Stimulated activated naive CD8-positive, alpha-beta T cell treated with anti-CD3 and anti-CD28 coated beads, Interleukin-15, amount 100 ng/mL, for 72 hours (primary cell): ENCODE results near the gene BMP8A.

Experiments used
- ATAC-seq: fragments of 150-1000 bp; cut with Tn5 transposase; 2 replicates; pipeline ENCODE4 v1.10.0; 2021; ENCODE audit warnings: mild to moderate bottlenecking, moderate library complexity
- DNase-seq, 2 donors: peaks; one replicate each; pipeline ENCODE4 v3.0.0; 2021 to 2022
- H3K27ac Mint-ChIP-seq, 2 donors: one replicate each; pipeline ENCODE4 v1.8.0; 2022; ENCODE audit warnings: mild to moderate bottlenecking in 2 of 2, mixed read lengths in 2 of 2, moderate library complexity in 2 of 2
- H3K27me3 Mint-ChIP-seq: one replicate; pipeline ENCODE4 v1.8.0; 2022; ENCODE audit warnings: mixed read lengths
- H3K4me1 Mint-ChIP-seq: one replicate; pipeline ENCODE4 v1.8.0; 2022; ENCODE audit warnings: mild to moderate bottlenecking, mixed read lengths
- H3K4me3 Mint-ChIP-seq, 2 donors: one replicate each; pipeline ENCODE4 v1.8.0; 2022; ENCODE audit warnings: mild to moderate bottlenecking in 2 of 2, mixed read lengths in 2 of 2, moderate library complexity in 1 of 2
- H3K9me3 Mint-ChIP-seq, 2 donors: one replicate each; pipeline ENCODE4 v1.8.0; 2022; ENCODE audit warnings: mixed read lengths in 2 of 2

The BMP8A gene

GRCh38 chr1:39562886-39563285 is 71.5 kb downstream of the BMP8A start:
- peak overlapping the region; percentile 10 to 23 for H3K27ac Mint-ChIP-seq
- peaks cover 19% of the 10 kb centered on the region for H3K4me1 Mint-ChIP-seq
- no peak overlapping the region for H3K4me3 Mint-ChIP-seq
- H3K27me3 Mint-ChIP-seq = no peaks in the 10 kb centered on the region
- ATAC-seq (no peak), DNase-seq (no peak)
- no peaks in the 10 kb centered on the region for H3K9me3 Mint-ChIP-seq

GRCh38 chr1:39563669-39564068 is 72.2 kb downstream of the BMP8A start:
- H3K27me3 Mint-ChIP-seq = no peaks in the 10 kb centered on the region
- DNase-seq (no peak), ATAC-seq (no peak)
- H3K4me1 Mint-ChIP-seq = peaks cover 17% of the 10 kb centered on the region
- no peaks in the 10 kb centered on the region for H3K9me3 Mint-ChIP-seq
- H3K4me3 Mint-ChIP-seq = no peak overlapping the region
- H3K27ac Mint-ChIP-seq = no peak overlapping the region

GRCh38 chr1:39564340-39564739 is 72.9 kb downstream of the BMP8A start:
- Mint-ChIP-seq H3K4me1 (peaks cover 16% of the 10 kb centered on the region), H3K27me3 (no peaks in the 10 kb centered on the region), H3K4me3 (no peak overlapping the region), H3K27ac (peak overlapping the region in 1 of 2 donors; percentile 83), H3K9me3 (no peaks in the 10 kb centered on the region)
- DNase-seq (no peak), ATAC-seq (no peak)

GRCh38 chr1:39564941-39565340 is 73.5 kb downstream of the BMP8A start:
- no peak overlapping the region for H3K27ac Mint-ChIP-seq
- H3K4me1 Mint-ChIP-seq = peaks cover 16% of the 10 kb centered on the region
- H3K4me3 Mint-ChIP-seq = no peak overlapping the region
- no peak for ATAC-seq
- no peaks in the 10 kb centered on the region for H3K27me3 Mint-ChIP-seq
- no peaks in the 10 kb centered on the region for H3K9me3 Mint-ChIP-seq
- DNase-seq = no peak

- H3K9me3 Mint-ChIP-seq = no peaks in the 10 kb centered on the region
- H3K4me1 Mint-ChIP-seq = peaks cover 26% of the 10 kb centered on the region
- no peaks in the 10 kb centered on the region for H3K27me3 Mint-ChIP-seq
- no peak for ATAC-seq
- no peak for DNase-seq
- H3K4me3 Mint-ChIP-seq = no peak overlapping the region
- H3K27ac Mint-ChIP-seq = peak overlapping the region; percentile 23 to 63
These were observed 75.2 kb downstream of the BMP8A start for GRCh38 chr1:39566441-39567137.

- Mint-ChIP-seq H3K27me3 (no peaks in the 10 kb centered on the region), H3K4me1 (peaks cover 33% of the 10 kb centered on the region), H3K27ac (no peak overlapping the region), H3K9me3 (no peaks in the 10 kb centered on the region), H3K4me3 (no peak overlapping the region)
- ATAC-seq (no peak), DNase-seq (no peak)
These were observed 75.9 kb downstream of the BMP8A start for GRCh38 chr1:39567302-39567701.

GRCh38 chr1:39568208-39568607 is 76.8 kb downstream of the BMP8A start:
- Mint-ChIP-seq H3K4me3 (no peak overlapping the region), H3K27ac (peak overlapping the region in 1 of 2 donors; percentile 27), H3K4me1 (peaks cover 38% of the 10 kb centered on the region), H3K27me3 (no peaks in the 10 kb centered on the region), H3K9me3 (no peaks in the 10 kb centered on the region)
- ATAC-seq (no peak), DNase-seq (no peak)

- ATAC-seq (no peak), DNase-seq (no peak)
- peaks cover 46% of the 10 kb centered on the region for H3K4me1 Mint-ChIP-seq
- no peak overlapping the region for H3K27ac Mint-ChIP-seq
- H3K9me3 Mint-ChIP-seq = no peaks in the 10 kb centered on the region
- no peaks in the 10 kb centered on the region for H3K27me3 Mint-ChIP-seq
- no peak overlapping the region for H3K4me3 Mint-ChIP-seq
These were observed 77.6 kb downstream of the BMP8A start for GRCh38 chr1:39569034-39569433.

- Mint-ChIP-seq H3K27me3 (no peaks in the 10 kb centered on the region), H3K4me1 (peaks cover 60% of the 10 kb centered on the region), H3K4me3 (no peak overlapping the region), H3K9me3 (no peaks in the 10 kb centered on the region), H3K27ac (peak overlapping the region in 1 of 2 donors; percentile 66)
- DNase-seq = no peak
- no peak for ATAC-seq
These were observed 79.2 kb downstream of the BMP8A start for GRCh38 chr1:39570477-39571177.

- ATAC-seq (no peak), DNase-seq (no peak)
- Mint-ChIP-seq H3K9me3 (no peaks in the 10 kb centered on the region), H3K4me3 (no peak overlapping the region), H3K27ac (no peak overlapping the region), H3K4me1 (peaks cover 60% of the 10 kb centered on the region), H3K27me3 (no peaks in the 10 kb centered on the region)
These were observed 79.7 kb downstream of the BMP8A start for GRCh38 chr1:39571178-39571483.

GRCh38 chr1:39572379-39573096 is 81.1 kb downstream of the BMP8A start:
- Mint-ChIP-seq H3K4me1 (peaks cover 60% of the 10 kb centered on the region), H3K27ac (peak overlapping the region in 1 of 2 donors; percentile 2), H3K9me3 (no peaks in the 10 kb centered on the region), H3K27me3 (no peaks in the 10 kb centered on the region), H3K4me3 (peak overlapping the region in 1 of 2 donors; percentile 97)
- DNase-seq (no peak), ATAC-seq (no peak)

- no peaks in the 10 kb centered on the region for H3K9me3 Mint-ChIP-seq
- H3K27ac Mint-ChIP-seq = no peak overlapping the region
- H3K4me3 Mint-ChIP-seq = peak overlapping the region; percentile 90 to 97
- DNase-seq (no peak), ATAC-seq (no peak)
- no peaks in the 10 kb centered on the region for H3K27me3 Mint-ChIP-seq
- H3K4me1 Mint-ChIP-seq = peaks cover 60% of the 10 kb centered on the region
These were observed 81.6 kb downstream of the BMP8A start for GRCh38 chr1:39573097-39573465.

GRCh38 chr1:39573736-39574624 is 82.5 kb downstream of the BMP8A start:
- Mint-ChIP-seq H3K4me3 (peak overlapping the region; percentile 90 to 97), H3K9me3 (no peaks in the 10 kb centered on the region), H3K27ac (peak overlapping the region; percentile 7 to 93), H3K27me3 (no peaks in the 10 kb centered on the region), H3K4me1 (peaks cover 52% of the 10 kb centered on the region)
- no peak for DNase-seq
- no peak for ATAC-seq

- H3K9me3 Mint-ChIP-seq = no peaks in the 10 kb centered on the region
- H3K4me1 Mint-ChIP-seq = peaks cover 52% of the 10 kb centered on the region
- ATAC-seq = no peak
- no peak for DNase-seq
- peak overlapping the region; percentile 95 to 99 for H3K27ac Mint-ChIP-seq
- H3K4me3 Mint-ChIP-seq = peak overlapping the region; percentile 90 to 97
- no peaks in the 10 kb centered on the region for H3K27me3 Mint-ChIP-seq
These were observed 83.2 kb downstream of the BMP8A start for GRCh38 chr1:39574646-39575045.
